HepG2 (cell line): Measurements from ENCODE around the gene CHD2.

Experiments used
- CTCF ChIP-seq: sonication (generic); formaldehyde crosslinking; IDR thresholded peaks from 2 replicates; pipeline ENCODE4 v1.5.0; 2020; ENCODE audit warnings: mild to moderate bottlenecking, missing genetic modification reagents, moderate library complexity
- JUND ChIP-seq: sonication (generic); formaldehyde crosslinking; IDR thresholded peaks from 2 replicates; pipeline ENCODE4 v1.8.0; 2022; ENCODE audit warnings: mild to moderate bottlenecking, missing genetic modification reagents
- KDM1A ChIP-seq: IDR thresholded peaks from 2 replicates; pipeline ENCODE4 v1.6.1; 2016; ENCODE audit warnings: missing compliant biosample characterization
- NFRKB ChIP-seq: fragments of 450-650 bp; IDR thresholded peaks from 2 replicates; pipeline ENCODE4 v1.6.1; 2017

GRCh38 chr15:92990031-92990430, 89.9 kb downstream of the CHD2 start:
- TF ChIP-seq KDM1A, result no peak
- TF ChIP-seq CTCF (CRISPR knock-in tag), result no peak
- TF ChIP-seq NFRKB, result no peak
- TF ChIP-seq JUND, result no peak
